Measurements from ENCODE around the gene GAMT. TPM values are rescaled to one million over a fixed set of nuclear protein-coding genes. Genes with fewer than 3 reads are reported as not detected.

The GAMT gene
- polyA plus RNA-seq, 1 experiment, result 26.9 TPM

- ChIA-PET CTCF (no interaction called here), POLR2A (no interaction called here)
These were observed 45.6 kb upstream of the GAMT start for GRCh38 chr19:1446713-1447481.

GRCh38 chr19:1445932-1446712 lies 44.8 kb upstream of the GAMT start:
- peaks cover 40% of the 10 kb centered on the region for H3K27me3 ChIP-seq (ENCODE audit: control insufficient read depth, insufficient read depth, low read length)
- H3K4me3 ChIP-seq (ENCODE audit: low read depth, low read length), result peak overlapping the region; percentile 55
- ChIA-PET POLR2A (no interaction called here), CTCF (interaction anchor here (0.9 kb wide), 1 partner anchor 63 kb away, joined by 5 read pairs; no protein-coding TSS in a partner anchor)
- no peak overlapping the region for H3K27ac ChIP-seq (ENCODE audit: low read depth, low read length)
- DNase-seq (ENCODE audit: low read depth, low spot score), result no peak
- TF ChIP-seq CTCF (IDR thresholded peaks at IDR 0.05; ENCODE audit: low read depth, low read length), result no peak
- no peaks in the 10 kb centered on the region for H3K9me3 ChIP-seq (ENCODE audit: control insufficient read depth, insufficient read depth, low read length)

More at GRCh38 chr19:1446713-1447481, 45.6 kb upstream of the GAMT start:
- no peak for DNase-seq (ENCODE audit: low read depth, low spot score)
- no peak for TF ChIP-seq CTCF (IDR thresholded peaks at IDR 0.05; ENCODE audit: low read depth, low read length)
- peaks cover 48% of the 10 kb centered on the region for H3K27me3 ChIP-seq (ENCODE audit: control insufficient read depth, insufficient read depth, low read length)
- H3K4me3 ChIP-seq (ENCODE audit: low read depth, low read length), result peak overlapping the region; percentile 55; the same call in 1 of the 2 replicates
- H3K9me3 ChIP-seq (ENCODE audit: control insufficient read depth, insufficient read depth, low read length), result no peaks in the 10 kb centered on the region
- no peak overlapping the region for H3K27ac ChIP-seq (ENCODE audit: low read depth, low read length)

- no peak for DNase-seq (ENCODE audit: low read depth, low spot score)
These were observed 44.0 kb upstream of the GAMT start for GRCh38 chr19:1445185-1445931.

GRCh38 chr19:1441677-1442438 lies 40.5 kb upstream of the GAMT start:
- POLR2A ChIA-PET, result interaction anchor here (0.7 kb wide), 1 partner anchor 269 kb away, joined by 9 read pairs; no protein-coding TSS in a partner anchor
- TF ChIP-seq CTCF (IDR thresholded peaks at IDR 0.05; ENCODE audit: low read depth, low read length), result no peak
- H3K4me3 ChIP-seq (ENCODE audit: low read depth, low read length), result no peak overlapping the region
- DNase-seq (ENCODE audit: low read depth, low spot score), result no peak
- peaks cover 3% of the 10 kb centered on the region; the same call in 1 of the 2 replicates for H3K9me3 ChIP-seq (ENCODE audit: control insufficient read depth, insufficient read depth, low read length)
- CTCF ChIA-PET, result no interaction called here
- H3K27me3 ChIP-seq (ENCODE audit: control insufficient read depth, insufficient read depth, low read length), result peaks cover 7% of the 10 kb centered on the region
- H3K27ac ChIP-seq (ENCODE audit: low read depth, low read length), result no peak overlapping the region

More at GRCh38 chr19:1445185-1445931, 44.0 kb upstream of the GAMT start:
- TF ChIP-seq CTCF (IDR thresholded peaks at IDR 0.05; ENCODE audit: low read depth, low read length), result peak; percentile 65
- H3K27me3 ChIP-seq (ENCODE audit: control insufficient read depth, insufficient read depth, low read length), result peaks cover 32% of the 10 kb centered on the region
- CTCF ChIA-PET, result interaction anchor here (0.9 to 1.1 kb wide), 2 partner anchors 18 to 64 kb away, joined by 3 to 5 read pairs; no protein-coding TSS in a partner anchor
- H3K27ac ChIP-seq (ENCODE audit: low read depth, low read length), result no peak overlapping the region
- POLR2A ChIA-PET, result interaction anchor here (0.8 kb wide), 1 partner anchor 177 kb away, joined by 9 read pairs; the partner anchor contains the start of gene CIRBP
- H3K9me3 ChIP-seq (ENCODE audit: control insufficient read depth, insufficient read depth, low read length), result no peaks in the 10 kb centered on the region; the same call in 1 of the 2 replicates
- peak overlapping the region; percentile 55 for H3K4me3 ChIP-seq (ENCODE audit: low read depth, low read length)
